NCI-H146 (cell line): Measurements from ENCODE around the gene CYP4Z1.
"Not testable (repeated sequence)": the region's sequence is repeated elsewhere in the genome, so short reads cannot be mapped to it uniquely, and the experiment has no call there.

Experiments used
- DNase-seq: peaks from one replicate; lab custom pipeline; 2025; lab: John Stamatoyannopoulos, UW

Gene CYP4Z1

GRCh38 chr1:47128854-47129253, 61.8 kb downstream of the CYP4Z1 start:
- DNase-seq = not testable (repeated sequence)

- not testable (repeated sequence) for DNase-seq
Observed at GRCh38 chr1:47129489-47130230, 62.6 kb downstream of the CYP4Z1 start.

DNA sequence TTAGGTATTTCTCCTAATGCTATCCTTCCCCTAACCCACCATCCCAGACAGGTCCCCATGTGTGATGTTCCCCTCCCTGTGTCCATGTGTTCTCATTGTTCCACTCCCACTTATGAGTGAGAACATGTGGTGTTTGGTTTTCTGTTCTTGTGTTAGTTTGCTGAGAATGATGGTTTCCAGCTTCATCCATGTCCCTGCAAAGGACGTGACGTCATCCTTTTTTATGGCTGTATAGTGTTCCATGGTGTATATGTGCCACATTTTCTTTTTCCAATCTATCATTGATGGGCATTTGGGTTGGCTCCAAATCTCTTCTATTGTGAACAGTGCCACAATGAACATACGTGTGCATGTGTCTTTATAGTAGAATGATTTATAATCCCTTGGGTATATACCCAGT, 65.6 kb downstream of the CYP4Z1 start:
- not testable (repeated sequence) for DNase-seq

DNA sequence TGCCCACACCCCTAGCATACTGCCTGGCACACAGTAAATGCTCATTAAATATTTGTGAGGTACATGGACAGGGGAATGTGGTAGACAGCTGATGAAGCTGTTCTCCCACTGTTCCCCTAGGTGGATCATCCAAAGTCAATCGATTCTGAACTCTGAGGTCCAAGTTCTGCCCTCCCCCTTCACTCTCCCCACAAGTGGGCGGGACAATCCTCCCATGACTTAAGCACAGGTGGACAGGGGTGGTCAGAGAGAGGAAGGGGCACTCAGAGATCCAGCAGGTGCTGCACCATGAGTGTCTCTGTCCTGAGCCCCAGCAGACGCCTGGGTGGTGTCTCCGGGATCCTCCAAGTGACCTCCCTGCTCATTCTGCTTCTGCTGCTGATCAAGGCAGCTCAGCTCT, 70.2 kb downstream of the CYP4Z1 start, which contains the start of gene CYP4A22:
Gene CYP4A22, plus strand, starts transcription at position 244 of the 400 bp plus-strand sequence. Its CDS starts 45 bp downstream, at position 289.
- DNase-seq = no peak

- DNase-seq = no peak
Observed at GRCh38 chr1:47137925-47138615, 71.0 kb downstream of the CYP4Z1 start.

GRCh38 chr1:47140358-47140757, 73.3 kb downstream of the CYP4Z1 start:
- DNase-seq = not testable (repeated sequence)

- not testable (repeated sequence) for DNase-seq
Observed at GRCh38 chr1:47143654-47144053, 76.6 kb downstream of the CYP4Z1 start.

GRCh38 chr1:47146495-47146894, 79.5 kb downstream of the CYP4Z1 start:
- not testable (repeated sequence) for DNase-seq

DNA sequence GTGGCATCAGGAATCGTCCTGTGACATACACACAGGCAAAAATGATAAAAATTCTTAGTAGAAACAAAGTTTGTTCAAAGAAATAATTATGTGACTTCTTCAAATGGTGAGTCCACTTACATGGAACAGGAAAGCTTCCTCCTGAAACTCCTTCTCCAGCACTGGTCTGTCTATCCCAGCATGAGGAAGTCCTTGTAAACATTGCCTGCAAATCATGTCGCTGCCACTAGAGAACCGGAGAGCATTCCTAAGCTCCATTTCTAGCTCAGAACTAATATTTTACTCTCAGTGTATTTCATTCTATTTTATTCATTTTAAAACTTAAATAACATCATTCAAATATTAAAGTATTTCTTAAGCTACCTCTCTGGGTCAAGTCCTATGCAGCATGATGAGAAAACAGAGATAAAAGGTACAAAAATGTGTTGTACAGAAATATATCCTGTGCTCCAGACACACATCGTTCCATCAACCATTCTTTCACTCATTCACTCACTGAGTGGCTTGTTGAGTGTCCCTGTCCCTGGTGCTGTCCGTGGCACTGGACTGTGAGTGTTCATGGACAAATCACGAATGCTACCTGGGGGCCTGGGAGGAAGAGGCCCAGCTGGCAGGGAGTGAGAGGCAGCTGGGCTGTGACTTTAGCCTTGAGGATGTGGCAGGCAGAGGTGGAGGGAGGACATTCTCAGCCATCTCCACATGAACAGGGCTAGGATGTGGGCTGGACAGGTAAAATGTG, 80.2 kb downstream of the CYP4Z1 start:
- DNase-seq = no peak

- DNase-seq = not testable (repeated sequence)
Observed at GRCh38 chr1:47149162-47149561, 82.1 kb downstream of the CYP4Z1 start.

DNA sequence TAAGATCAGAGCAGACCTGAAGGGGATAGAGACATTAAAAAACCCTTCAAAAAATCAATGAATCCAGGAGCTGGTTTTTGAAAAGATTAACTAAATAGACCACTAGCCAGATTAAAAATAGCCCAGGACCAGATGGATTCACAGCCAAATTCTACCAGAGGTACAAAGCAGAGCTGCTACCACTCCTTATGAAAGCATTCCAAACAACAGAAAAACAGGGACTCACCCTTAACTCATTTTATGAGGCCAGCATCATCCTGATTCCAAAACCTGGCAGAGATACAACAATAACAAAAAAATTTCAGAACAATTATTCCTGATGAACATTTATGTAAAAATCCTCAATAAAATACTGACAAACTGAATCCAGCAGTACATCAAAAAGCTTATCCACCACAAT, 89.4 kb downstream of the CYP4Z1 start:
- not testable (repeated sequence) for DNase-seq

DNA sequence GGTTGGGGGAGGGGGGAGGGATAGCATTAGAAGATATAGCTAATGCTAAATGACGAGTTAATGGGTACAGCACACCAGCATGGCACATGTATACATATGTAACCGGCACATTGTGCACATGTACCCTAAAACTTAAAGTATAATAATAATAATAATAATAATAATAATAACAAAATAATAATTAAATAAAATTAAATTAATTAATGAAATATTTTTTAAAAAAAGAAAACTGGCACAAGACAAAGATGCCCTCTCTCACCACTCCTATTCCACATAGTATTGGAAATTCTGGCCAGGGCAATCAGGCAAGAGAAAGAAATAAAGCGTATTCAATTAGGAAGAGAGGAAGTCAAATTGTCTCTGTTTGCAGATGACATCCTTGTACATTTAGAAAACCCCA, 90.9 kb downstream of the CYP4Z1 start:
- DNase-seq = not testable (repeated sequence)

GRCh38 chr1:47160716-47161115, 93.7 kb downstream of the CYP4Z1 start:
- DNase-seq = no peak

GRCh38 chr1:47161298-47162040, 94.4 kb downstream of the CYP4Z1 start:
- no peak for DNase-seq

DNA sequence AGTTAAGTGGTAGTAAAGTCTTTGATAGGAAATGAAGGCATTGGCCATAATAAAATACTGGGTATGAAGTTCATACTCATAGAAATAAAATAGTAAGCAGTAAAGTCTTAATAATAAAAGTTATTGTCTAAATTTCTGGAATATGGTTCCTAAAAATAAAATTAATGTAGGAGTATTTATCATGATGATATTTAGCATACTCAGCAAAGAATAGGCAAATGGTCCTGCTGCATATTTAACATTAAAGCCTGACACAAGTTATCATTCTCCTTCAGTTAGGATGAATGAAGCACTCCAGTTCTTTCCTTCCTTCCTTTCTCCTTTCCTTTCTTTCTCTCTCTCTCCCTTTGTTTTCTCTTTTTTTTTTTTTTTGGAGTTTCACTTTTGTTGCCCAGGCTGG, 97.5 kb downstream of the CYP4Z1 start:
- no peak for DNase-seq
